Smooth muscle cell (in vitro differentiated cells): ENCODE measurements around the gene ANKFY1. TPM values are rescaled to one million over a fixed set of nuclear protein-coding genes. Genes with fewer than 3 reads are reported as not detected.
A peak's percentile ranks its signal among the peaks of the same experiment; 100 is the strongest.

Source experiments
- DNase-seq: peaks from one replicate; lab custom pipeline; 2025; ENCODE audit not compliant: unreplicated experiment; lab: John Stamatoyannopoulos, UW
- H2AFZ ChIP-seq: fragments of 200-600 bp; sonication (generic); 2 replicates; pipeline ENCODE4 v1.6.0; 2016; ENCODE audit warnings: antibody characterized with exemption, low read depth, mild to moderate bottlenecking
- H3F3A ChIP-seq: fragments of 200-600 bp; sonication (generic); 2 replicates; pipeline ENCODE4 v1.6.0; 2017; ENCODE audit warnings: antibody characterized with exemption, low read depth
- H3K27ac ChIP-seq: fragments of 200-600 bp; sonication (generic); 2 replicates; pipeline ENCODE4 v1.5.1; 2016; ENCODE audit warnings: low read depth, mild to moderate bottlenecking
- H3K27me3 ChIP-seq: fragments of 200-600 bp; sonication (generic); 2 replicates; pipeline ENCODE4 v1.6.1; 2016; ENCODE audit warnings: low read depth, mild to moderate bottlenecking
- H3K36me3 ChIP-seq: fragments of 200-600 bp; sonication (generic); 2 replicates; pipeline ENCODE4 v1.5.1; 2016; ENCODE audit warnings: low read depth
- H3K4me1 ChIP-seq: fragments of 200-600 bp; sonication (generic); 2 replicates; pipeline ENCODE4 v1.5.1; 2016; ENCODE audit warnings: low read depth
- H3K4me2 ChIP-seq: fragments of 200-600 bp; sonication (generic); 2 replicates; pipeline ENCODE4 v1.6.0; 2016; ENCODE audit warnings: mild to moderate bottlenecking
- H3K4me3 ChIP-seq: fragments of 200-600 bp; sonication (generic); 2 replicates; pipeline ENCODE4 v1.5.1; 2016; ENCODE audit warnings: mild to moderate bottlenecking
- H3K79me2 ChIP-seq: fragments of 200-600 bp; sonication (generic); 2 replicates; pipeline ENCODE4 v1.6.0; 2016; ENCODE audit warnings: low read depth, mild to moderate bottlenecking
- H3K9ac ChIP-seq: fragments of 200-600 bp; sonication (generic); 2 replicates; pipeline ENCODE4 v1.6.0; 2016; ENCODE audit warnings: low read depth
- H3K9me3 ChIP-seq: fragments of 200-600 bp; sonication (generic); replicated peaks from 2 replicates; pipeline ENCODE4 v1.5.1; 2016; ENCODE audit warnings: low read depth
- H4K20me1 ChIP-seq: fragments of 200-600 bp; sonication (generic); 2 replicates; pipeline ENCODE4 v1.6.0; 2016; ENCODE audit warnings: low read depth
- WGBS: methylation state at CpG from one replicate; pipeline ENCODE4 v1.1.7; 2016; ENCODE audit warnings: low lambda C conversion rate; 5-methylcytosine and 5-hydroxymethylcytosine counted together
- polyA plus RNA-seq: library from polyadenylated mRNA; unstranded; fragments of >200 nt; fragmentation: Nextera tagmentation; extraction: Ambion mirVana; gene quantifications from 2 replicates; pipeline ENCODE4 v1.2.1, GENCODE V29; 2016
- total RNA-seq: library from RNA; depleted of rRNA; stranded (reverse); fragments of >200 nt; gene quantifications from 2 replicates; pipeline ENCODE4 v1.2.3, GENCODE V29; 2014
- TF ChIP-seq, protein P1 (sequence below): fragments of 200-600 bp; sonication (generic); IDR thresholded peaks from 2 replicates; pipeline ENCODE4 v1.5.1; 2017; ENCODE audit warnings: borderline replicate concordance, mild to moderate bottlenecking, antibody characterized with exemption; ENCODE audit not compliant: insufficient read depth, poor library complexity, severe bottlenecking

The ANKFY1 gene
- total and polyA plus RNA-seq, 2 experiments from 2014 or later, result 11.5 to 26.3 TPM

DNA sequence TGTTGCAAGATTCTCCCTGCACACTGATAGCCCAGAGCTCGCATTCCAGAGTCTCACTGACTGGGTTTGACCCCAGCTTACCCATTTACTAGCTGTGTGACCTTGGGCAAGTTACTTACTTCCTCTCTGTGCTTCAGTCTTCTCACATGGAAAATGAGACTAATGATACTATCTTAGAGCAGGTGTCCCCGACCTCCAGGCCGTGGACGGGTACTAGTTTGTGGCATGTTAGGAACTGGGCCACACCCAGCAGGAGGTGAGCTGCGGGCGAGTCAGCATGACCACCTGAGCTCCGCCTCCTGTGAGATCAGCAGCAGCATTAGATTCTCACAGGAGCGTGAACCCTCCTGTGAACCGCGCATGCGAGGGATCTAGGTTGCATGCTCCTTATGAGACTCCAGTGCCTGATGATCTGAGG lies 15.8 kb downstream of the ANKFY1 start:
- Histone ChIP-seq H3K9ac (peak overlapping the region; percentile 67), H3K4me3 (no peak overlapping the region), H4K20me1 (peaks cover 95% of the 10 kb centered on the region), H3K27ac (peak overlapping the region; percentile 82), H3K36me3 (no peaks in the 10 kb centered on the region), H3K9me3 (no peaks in the 10 kb centered on the region), H3K4me2 (peak overlapping the region; percentile 41), H3K4me1 (peaks cover 11% of the 10 kb centered on the region), H3K79me2 (peaks cover 85% of the 10 kb centered on the region), H3K27me3 (no peaks in the 10 kb centered on the region), H2AFZ (no peak overlapping the region), H3F3A (no peaks in the 10 kb centered on the region)
- no peak for DNase-seq
- 71% methylated on average over 11 of the region's 11 CpGs for WGBS
- TF ChIP-seq, protein P1, sequence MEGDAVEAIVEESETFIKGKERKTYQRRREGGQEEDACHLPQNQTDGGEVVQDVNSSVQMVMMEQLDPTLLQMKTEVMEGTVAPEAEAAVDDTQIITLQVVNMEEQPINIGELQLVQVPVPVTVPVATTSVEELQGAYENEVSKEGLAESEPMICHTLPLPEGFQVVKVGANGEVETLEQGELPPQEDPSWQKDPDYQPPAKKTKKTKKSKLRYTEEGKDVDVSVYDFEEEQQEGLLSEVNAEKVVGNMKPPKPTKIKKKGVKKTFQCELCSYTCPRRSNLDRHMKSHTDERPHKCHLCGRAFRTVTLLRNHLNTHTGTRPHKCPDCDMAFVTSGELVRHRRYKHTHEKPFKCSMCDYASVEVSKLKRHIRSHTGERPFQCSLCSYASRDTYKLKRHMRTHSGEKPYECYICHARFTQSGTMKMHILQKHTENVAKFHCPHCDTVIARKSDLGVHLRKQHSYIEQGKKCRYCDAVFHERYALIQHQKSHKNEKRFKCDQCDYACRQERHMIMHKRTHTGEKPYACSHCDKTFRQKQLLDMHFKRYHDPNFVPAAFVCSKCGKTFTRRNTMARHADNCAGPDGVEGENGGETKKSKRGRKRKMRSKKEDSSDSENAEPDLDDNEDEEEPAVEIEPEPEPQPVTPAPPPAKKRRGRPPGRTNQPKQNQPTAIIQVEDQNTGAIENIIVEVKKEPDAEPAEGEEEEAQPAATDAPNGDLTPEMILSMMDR, result no peak

DNA sequence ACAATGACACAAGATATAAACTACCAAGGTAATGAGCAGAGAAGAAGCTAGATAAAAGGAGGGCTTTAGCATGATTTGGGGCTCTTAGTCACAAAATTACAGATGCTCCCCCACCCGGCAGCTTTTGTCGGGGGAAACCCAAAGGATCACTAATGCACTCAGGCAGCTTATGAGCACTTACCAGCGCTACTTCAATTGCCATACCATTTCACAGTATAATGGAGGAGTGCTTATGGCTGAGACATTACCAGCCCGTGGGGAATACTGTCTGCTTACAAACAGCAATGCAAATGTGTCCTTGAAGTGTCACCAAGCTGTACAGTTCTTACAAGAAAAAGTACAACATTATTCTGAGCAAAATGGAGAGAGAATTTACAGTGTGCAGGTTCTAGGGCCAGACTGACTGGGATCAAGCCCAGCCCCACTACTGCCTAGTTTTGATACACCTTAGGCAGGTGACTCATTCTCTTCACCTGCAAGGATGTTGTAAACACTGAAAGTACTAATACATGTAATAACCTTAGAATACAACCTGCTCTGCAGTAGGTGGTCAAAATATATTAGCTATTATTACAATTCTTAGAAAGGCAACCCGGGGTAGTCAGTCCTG lies 16.3 kb downstream of the ANKFY1 start:
- DNase-seq, result no peak
- H3K27me3 ChIP-seq, result no peaks in the 10 kb centered on the region
- peak overlapping the region; percentile 82 for H3K27ac ChIP-seq
- H2AFZ ChIP-seq, result no peak overlapping the region
- peaks cover 96% of the 10 kb centered on the region for H4K20me1 ChIP-seq
- TF ChIP-seq, protein P1, result no peak
- H3K36me3 ChIP-seq, result no peaks in the 10 kb centered on the region
- peaks cover 11% of the 10 kb centered on the region for H3K4me1 ChIP-seq
- H3K79me2 ChIP-seq, result peaks cover 83% of the 10 kb centered on the region
- WGBS, result 41% methylated on average over 5 of the region's 5 CpGs
- H3K4me2 ChIP-seq, result peak overlapping the region; percentile 10
- H3K9ac ChIP-seq, result peak overlapping the region; percentile 67
- no peaks in the 10 kb centered on the region for H3F3A ChIP-seq
- H3K9me3 ChIP-seq, result no peaks in the 10 kb centered on the region
- no peak overlapping the region for H3K4me3 ChIP-seq

DNA sequence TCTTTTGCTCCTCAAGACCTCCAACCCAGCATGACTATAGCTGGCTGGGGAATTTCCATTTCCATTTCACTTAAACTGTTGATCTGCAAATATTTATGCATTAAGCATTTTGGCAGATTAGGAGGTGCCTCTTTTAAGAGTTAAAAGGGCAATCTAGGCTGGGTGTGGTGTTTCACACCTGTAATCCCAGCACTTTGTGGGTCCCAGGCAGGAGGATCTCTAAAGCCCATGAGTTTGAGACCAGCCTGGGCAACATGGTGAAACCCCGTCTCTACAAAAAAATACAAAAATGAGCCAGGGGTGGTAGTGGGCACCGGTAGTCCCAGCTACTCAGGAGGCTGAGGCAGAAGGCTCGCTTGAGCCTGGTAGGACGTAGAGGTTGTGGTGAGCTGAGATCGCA lies 17.1 kb downstream of the ANKFY1 start:
- H3K27ac ChIP-seq, result peak overlapping the region; percentile 82
- 91% methylated on average over 5 of the region's 5 CpGs for WGBS

More for the DNA sequence above, 17.1 kb downstream of the ANKFY1 start:
- H3K79me2 ChIP-seq, result peaks cover 75% of the 10 kb centered on the region
- no peaks in the 10 kb centered on the region for H3K36me3 ChIP-seq
- no peak overlapping the region for H3K9ac ChIP-seq
- TF ChIP-seq, protein P1, result no peak
- H3K9me3 ChIP-seq, result no peaks in the 10 kb centered on the region
- H3F3A ChIP-seq, result no peaks in the 10 kb centered on the region
- H2AFZ ChIP-seq, result no peak overlapping the region
- no peak for DNase-seq
- peaks cover 92% of the 10 kb centered on the region for H4K20me1 ChIP-seq
- no peak overlapping the region for H3K4me2 ChIP-seq
- peaks cover 11% of the 10 kb centered on the region for H3K4me1 ChIP-seq
- no peak overlapping the region for H3K4me3 ChIP-seq
- no peaks in the 10 kb centered on the region for H3K27me3 ChIP-seq
